WERI-Rb-1 (cell line): ENCODE data around the gene DCDC1.

Experiments used
- DNase-seq: peaks from one replicate; pipeline ENCODE4 v3.0.0-alpha.2; 2020
- H3K27ac ChIP-seq: fragments of 250-450 bp; sonication (Bioruptor Pico); 2 replicates; pipeline ENCODE4 v1.5.1; 2020; ENCODE audit warnings: mild to moderate bottlenecking, moderate library complexity
- H3K27me3 ChIP-seq: fragments of 250-450 bp; sonication (Bioruptor Pico); 2 replicates; pipeline ENCODE4 v1.5.1; 2021; ENCODE audit warnings: mild to moderate bottlenecking, low read depth, moderate library complexity; ENCODE audit not compliant: insufficient read depth, severe bottlenecking
- H3K36me3 ChIP-seq: fragments of 250-450 bp; sonication (Bioruptor Pico); 2 replicates; pipeline ENCODE4 v1.5.1; 2020; ENCODE audit warnings: mild to moderate bottlenecking, moderate library complexity
- H3K4me3 ChIP-seq: 2 replicates; pipeline ENCODE4 v1.5.1; 2011; ENCODE audit warnings: low read depth, mild to moderate bottlenecking, control low read depth, low read length
- H3K9me3 ChIP-seq: fragments of 250-450 bp; sonication (Bioruptor Pico); 2 replicates; pipeline ENCODE4 v1.5.1; 2021; ENCODE audit warnings: mild to moderate bottlenecking, moderate library complexity; ENCODE audit not compliant: severe bottlenecking
- CTCF ChIP-seq: IDR thresholded peaks from 2 replicates; pipeline ENCODE4 v1.5.1; 2011; ENCODE audit warnings: low read depth, mild to moderate bottlenecking, control low read depth, inconsistent platforms, low read length

DCDC1 gene

GRCh38 chr11:31089117-31089516 lies 280.4 kb downstream of the DCDC1 start:
- TF ChIP-seq CTCF: no peak
- Histone ChIP-seq H3K9me3 (peaks cover 5% of the 10 kb centered on the region), H3K27me3 (no peaks in the 10 kb centered on the region), H3K4me3 (no peak overlapping the region), H3K36me3 (no peaks in the 10 kb centered on the region), H3K27ac (no peak overlapping the region)
- DNase-seq: no peak

DNA sequence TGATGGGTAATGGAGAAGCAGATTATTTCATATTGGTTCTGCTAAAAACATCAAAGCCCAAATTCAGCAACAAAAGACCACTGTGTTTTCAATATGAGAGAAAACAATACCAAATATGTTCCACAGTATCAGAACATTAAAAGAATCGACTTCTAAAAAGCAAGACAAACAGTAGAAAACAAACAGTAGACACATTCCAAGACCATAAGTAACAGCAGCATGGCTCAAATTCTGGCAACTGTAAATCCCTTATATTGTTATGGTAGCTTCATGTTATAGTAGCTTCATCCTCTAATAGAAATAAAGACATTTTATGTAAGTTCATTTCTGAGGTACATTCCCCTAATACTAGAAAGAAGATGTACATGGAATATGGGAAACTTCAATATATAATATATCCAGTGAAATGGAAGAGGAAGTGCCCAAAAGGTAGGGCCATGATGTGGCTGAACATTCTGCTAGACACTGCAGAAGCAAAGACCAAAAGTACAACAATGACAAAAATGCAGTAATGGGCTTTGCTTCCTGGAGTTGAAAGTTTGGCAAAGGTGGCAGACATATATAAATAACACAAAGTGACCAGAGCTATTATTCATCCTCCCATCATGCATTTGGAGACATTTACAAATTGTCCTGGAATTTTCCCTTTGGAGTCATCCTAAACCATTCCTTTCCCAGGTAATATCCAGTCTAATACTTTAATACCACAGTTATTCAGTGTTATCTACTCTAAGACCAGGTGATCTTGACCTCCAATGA lies 299.9 kb downstream of the DCDC1 start:
- no peak for TF ChIP-seq CTCF
- Histone ChIP-seq H3K27ac (no peak overlapping the region), H3K9me3 (no peaks in the 10 kb centered on the region), H3K36me3 (no peaks in the 10 kb centered on the region), H3K4me3 (no peak overlapping the region), H3K27me3 (no peaks in the 10 kb centered on the region)
- DNase-seq: no peak

DNA sequence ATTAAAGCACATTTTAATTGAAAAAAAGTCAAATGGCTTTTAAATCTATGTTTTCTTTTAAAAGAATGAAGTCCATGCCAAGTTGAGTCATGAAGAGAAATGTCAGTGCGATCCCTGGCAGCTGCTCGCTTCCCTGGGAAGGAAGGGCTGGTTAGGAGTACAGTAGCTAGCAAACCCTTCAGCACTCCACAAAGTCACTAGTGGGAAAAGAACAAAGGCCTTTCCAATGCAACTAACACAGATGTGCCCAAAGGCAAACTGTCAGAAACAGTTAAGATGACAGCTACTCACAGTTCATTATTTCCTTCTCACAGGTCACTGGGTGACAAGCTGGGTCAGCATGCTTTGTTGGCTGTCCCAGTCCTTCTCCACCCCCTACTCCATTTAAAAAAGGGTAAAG lies 308.7 kb downstream of the DCDC1 start:
- H3K27ac ChIP-seq: no peak overlapping the region
- no peaks in the 10 kb centered on the region for H3K27me3 ChIP-seq
- H3K9me3 ChIP-seq: no peaks in the 10 kb centered on the region
- H3K36me3 ChIP-seq: no peaks in the 10 kb centered on the region
- TF ChIP-seq CTCF: no peak
- no peak for DNase-seq
- H3K4me3 ChIP-seq: no peak overlapping the region

DNA sequence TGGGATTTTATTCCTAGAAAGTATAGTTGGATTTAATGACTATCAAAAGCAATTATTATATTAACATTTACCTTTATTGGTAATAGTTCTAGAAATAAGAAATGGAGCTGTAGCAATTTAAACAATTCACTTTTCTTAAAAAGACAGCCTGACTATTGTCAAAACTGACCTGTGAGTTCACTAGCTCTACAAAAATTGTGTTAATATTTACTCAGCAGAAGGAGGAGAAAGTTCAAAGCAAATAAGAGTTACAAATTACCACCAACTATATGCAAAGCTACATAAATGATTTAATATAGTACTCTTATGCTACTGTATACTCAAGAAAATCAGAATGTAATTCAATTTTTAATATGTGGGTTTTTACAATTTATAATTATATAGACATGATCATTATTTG lies 310.0 kb downstream of the DCDC1 start:
- Histone ChIP-seq H3K9me3 (no peaks in the 10 kb centered on the region), H3K27ac (no peak overlapping the region), H3K27me3 (no peaks in the 10 kb centered on the region), H3K36me3 (no peaks in the 10 kb centered on the region), H3K4me3 (no peak overlapping the region)
- DNase-seq: no peak
- no peak for TF ChIP-seq CTCF

DNA sequence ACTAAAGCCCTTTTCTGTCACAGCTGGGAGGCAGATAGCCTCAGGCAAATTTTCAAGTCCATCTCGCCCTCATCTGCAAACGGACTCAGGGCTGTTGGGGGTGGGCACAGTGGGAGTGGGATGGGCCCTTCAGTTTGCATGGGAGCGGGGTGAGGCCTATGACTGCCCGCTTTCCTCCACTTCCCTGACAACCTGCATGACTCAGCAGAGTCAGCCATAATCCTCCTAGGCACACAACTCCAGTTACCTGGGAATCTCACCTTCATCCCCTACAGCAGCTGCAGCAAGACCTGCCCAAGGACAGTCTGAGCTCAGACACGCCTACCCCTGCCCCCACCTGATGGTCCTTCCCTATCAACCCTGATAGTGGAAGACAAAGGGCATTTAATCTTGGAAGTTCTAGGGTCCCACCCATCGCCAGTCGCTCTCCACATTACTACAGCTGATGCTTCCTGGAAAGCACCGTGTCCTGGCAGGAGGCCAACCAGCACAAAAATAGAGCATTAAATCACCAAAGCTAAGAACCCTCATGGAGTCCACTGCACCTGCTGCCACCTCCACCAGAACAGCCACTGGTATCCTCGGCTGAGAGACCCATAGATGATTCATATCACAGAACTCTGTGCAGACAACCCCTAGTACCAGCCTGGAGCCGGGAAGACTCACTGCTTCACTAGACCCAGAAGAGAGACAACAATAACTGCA lies 319.3 kb downstream of the DCDC1 start:
- no peak for TF ChIP-seq CTCF
- no peak for DNase-seq
- Histone ChIP-seq H3K9me3 (no peaks in the 10 kb centered on the region), H3K27ac (no peak overlapping the region), H3K27me3 (no peaks in the 10 kb centered on the region), H3K36me3 (no peaks in the 10 kb centered on the region), H3K4me3 (no peak overlapping the region)
